ENCODE results near the gene SYNCRIP.
"Not testable (repeated sequence)": the region's sequence is repeated elsewhere in the genome, so short reads cannot be mapped to it uniquely, and the experiment has no call there.

SYNCRIP gene

DNA sequence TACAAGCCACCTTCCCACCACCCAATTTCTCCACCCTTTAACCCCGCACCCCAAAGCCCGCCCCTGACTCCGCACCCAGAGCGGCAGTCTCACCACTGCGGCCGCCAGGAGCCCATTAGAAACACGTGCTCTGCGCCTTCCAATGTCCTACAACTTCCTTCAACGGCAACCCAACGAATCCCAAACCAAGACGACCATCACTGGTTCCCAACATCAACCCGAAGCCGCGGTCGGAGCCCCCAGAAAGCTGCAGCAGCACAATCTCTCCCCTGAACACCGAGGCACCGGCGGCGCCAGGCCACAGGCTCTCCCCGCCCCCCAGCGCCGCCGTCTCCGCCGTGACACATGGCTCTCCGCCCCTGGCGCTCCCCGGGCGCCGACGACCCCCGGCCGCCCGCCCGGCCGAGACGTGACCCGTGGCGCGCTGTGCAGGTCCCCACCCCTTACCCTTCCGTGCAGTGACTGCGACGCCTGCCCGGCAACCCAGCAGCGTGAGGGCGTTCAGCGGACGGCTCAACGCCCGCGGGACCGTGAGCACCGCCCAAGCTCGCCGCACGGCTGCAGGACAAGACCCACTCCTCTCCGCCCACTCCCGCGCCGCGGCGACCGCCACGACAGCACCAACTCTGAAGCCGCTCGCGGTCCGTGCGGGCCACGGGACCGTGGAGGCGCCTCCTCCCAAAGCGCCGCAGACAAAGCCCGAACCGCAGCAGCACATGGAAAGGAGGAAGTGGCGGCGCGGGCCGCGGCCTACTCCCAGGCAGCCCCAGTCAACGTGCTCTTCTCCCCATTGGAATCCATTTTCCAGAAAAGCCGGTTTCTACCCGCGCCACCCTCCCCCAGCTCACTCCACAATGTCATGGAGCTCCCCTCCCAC lies 551 bp downstream of the SYNCRIP start:
- peak; percentile 46 to 55 for DNase-seq (ENCODE audit: low read depth in 2 of 2)
- TF ChIP-seq, protein P1, sequence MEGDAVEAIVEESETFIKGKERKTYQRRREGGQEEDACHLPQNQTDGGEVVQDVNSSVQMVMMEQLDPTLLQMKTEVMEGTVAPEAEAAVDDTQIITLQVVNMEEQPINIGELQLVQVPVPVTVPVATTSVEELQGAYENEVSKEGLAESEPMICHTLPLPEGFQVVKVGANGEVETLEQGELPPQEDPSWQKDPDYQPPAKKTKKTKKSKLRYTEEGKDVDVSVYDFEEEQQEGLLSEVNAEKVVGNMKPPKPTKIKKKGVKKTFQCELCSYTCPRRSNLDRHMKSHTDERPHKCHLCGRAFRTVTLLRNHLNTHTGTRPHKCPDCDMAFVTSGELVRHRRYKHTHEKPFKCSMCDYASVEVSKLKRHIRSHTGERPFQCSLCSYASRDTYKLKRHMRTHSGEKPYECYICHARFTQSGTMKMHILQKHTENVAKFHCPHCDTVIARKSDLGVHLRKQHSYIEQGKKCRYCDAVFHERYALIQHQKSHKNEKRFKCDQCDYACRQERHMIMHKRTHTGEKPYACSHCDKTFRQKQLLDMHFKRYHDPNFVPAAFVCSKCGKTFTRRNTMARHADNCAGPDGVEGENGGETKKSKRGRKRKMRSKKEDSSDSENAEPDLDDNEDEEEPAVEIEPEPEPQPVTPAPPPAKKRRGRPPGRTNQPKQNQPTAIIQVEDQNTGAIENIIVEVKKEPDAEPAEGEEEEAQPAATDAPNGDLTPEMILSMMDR (IDR thresholded peaks at IDR 0.05; ENCODE audit: low read depth, low read length), result no peak
- peak overlapping the region; percentile 99 to 100 for H3K4me3 ChIP-seq (replicated peaks in 1 of 2; ENCODE audit: low read depth in 2 of 2, low read length in 2 of 2)

DNA sequence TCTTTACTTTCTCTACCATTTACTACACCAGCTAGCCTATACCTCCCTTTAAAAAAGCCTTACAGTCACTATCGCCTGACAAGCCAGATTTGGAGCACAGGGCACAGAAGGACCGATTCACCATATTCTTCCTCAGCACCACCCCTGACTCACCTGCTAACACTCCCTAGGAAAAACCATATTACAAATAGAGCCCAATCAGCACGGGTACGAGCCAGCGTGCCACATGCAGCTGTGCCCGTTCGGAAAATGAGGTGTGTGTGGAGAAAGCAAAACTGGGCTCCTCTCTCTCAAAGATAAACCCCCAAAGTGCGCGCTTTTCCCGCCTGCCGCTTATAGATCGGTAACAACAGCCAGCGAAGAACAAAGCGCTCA lies 1.2 kb downstream of the SYNCRIP start:
- TF ChIP-seq, protein P1 (IDR thresholded peaks at IDR 0.05; ENCODE audit: low read depth, low read length), result no peak
- peak in 1 of 2 donors; percentile 31 for DNase-seq (ENCODE audit: low read depth in 2 of 2)
- peak overlapping the region; percentile 99 to 100 for H3K4me3 ChIP-seq (replicated peaks in 1 of 2; ENCODE audit: low read depth in 2 of 2, low read length in 2 of 2)

DNA sequence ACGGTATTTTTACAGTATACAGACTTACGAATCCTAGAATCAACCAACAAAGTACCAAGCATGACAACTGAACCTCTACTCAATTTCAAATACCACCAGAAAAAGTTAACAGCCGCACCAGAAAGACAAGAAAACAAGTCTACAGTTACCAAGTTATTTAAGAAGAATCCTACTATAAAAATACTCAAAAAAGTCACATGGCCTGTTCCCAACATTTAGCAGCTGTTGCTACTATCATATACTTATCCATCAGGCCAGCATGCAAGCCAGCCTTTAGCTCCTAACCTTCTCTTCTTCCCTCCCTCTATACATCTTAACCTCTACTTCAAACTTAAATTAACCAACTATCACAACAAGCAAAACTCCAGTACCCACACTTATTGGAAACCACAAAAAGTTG lies 1.9 kb downstream of the SYNCRIP start:
- TF ChIP-seq, protein P1 (IDR thresholded peaks at IDR 0.05; ENCODE audit: low read depth, low read length), result no peak
- peak overlapping the region; percentile 99 to 100 for H3K4me3 ChIP-seq (replicated peaks in 1 of 2; ENCODE audit: low read depth in 2 of 2, low read length in 2 of 2)
- peak in 1 of 2 donors; percentile 12 for DNase-seq (ENCODE audit: low read depth in 2 of 2)

DNA sequence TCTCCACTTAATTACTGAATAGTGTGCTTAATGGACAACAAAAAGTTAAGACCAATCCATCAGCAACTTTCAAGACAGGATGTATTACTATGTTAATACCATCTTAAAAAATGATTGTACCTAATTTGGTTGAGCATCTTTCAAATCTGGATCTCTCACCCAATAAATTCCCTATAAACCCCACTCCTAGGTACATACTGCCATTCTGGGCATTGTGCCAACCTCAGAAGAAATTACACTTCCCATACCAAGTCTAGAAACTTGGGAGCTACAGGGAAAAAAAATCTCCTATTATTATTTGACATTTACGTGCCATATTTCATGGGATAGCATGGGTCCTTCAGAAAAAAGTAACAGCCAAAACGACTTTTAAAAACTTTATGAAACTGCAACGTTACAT lies 5.1 kb downstream of the SYNCRIP start:
- H3K4me3 ChIP-seq (replicated peaks in 1 of 2; ENCODE audit: low read depth in 2 of 2, low read length in 2 of 2), result no peak overlapping the region
- no peak for DNase-seq (ENCODE audit: low read depth in 2 of 2)
- TF ChIP-seq, protein P1 (IDR thresholded peaks at IDR 0.05; ENCODE audit: low read depth, low read length), result no peak

DNA sequence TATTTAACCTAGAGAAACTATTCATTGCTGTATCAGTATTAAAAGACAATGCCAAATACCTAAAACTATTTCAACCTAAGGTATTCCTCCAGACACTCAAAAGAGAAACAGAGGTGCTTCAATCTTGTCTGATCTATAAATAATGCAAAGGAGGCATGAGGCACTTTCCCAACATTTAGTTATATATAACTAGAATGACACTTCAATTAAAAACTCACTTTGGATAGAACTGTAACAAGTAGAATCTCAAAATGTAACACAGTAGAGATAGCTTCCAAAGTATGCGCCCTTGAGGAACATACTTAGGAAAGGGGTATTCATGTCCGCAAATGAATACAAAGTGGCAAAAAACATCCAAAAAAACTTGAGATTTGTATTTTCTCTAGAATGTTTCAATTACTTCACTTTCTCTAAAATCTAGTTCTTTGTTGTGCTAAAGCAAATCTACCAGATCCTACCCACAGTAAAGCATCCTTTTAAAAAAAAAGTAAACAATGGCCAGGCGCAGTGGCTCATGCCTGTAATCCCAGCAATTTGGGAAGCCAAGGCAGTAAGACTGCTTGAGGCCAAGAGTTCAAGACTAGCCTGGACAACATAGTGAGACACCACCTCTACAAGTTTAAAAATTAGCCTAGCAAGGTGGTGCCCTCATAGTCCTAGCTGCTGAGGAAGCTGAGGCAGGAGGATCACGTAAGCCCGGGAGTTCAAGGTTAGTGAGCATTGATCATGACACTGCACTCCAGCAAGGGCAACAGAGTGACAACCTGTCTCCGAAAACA lies 10.3 kb downstream of the SYNCRIP start:
- H3K4me3 ChIP-seq (replicated peaks in 1 of 2; ENCODE audit: low read depth in 2 of 2, low read length in 2 of 2), result no peak overlapping the region
- DNase-seq (ENCODE audit: low read depth in 2 of 2), result no peak
- TF ChIP-seq, protein P1 (IDR thresholded peaks at IDR 0.05; ENCODE audit: low read depth, low read length), result no peak

DNA sequence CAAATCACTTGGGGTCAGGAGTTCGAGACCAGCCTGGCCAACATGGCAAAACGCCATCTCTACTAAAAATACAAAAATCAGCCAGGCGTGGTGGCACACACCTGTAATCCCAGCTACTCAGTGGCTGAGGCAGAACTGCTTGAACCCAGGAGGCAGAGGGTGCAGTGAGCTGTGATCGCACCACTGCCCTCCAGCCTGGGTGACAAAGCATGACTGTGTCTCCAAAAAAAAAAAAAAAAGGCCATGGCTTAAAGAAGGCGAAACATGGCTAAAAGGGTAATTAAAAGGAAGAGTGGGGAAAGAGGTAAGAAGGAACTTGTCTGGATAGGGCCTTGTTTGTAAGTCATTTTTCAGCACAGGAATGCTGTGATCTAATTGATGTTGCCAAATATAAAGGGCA lies 11.6 kb downstream of the SYNCRIP start:
- not testable (repeated sequence) for H3K4me3 ChIP-seq (replicated peaks in 1 of 2; ENCODE audit: low read depth in 2 of 2, low read length in 2 of 2); DNase-seq (ENCODE audit: low read depth in 2 of 2)

DNA sequence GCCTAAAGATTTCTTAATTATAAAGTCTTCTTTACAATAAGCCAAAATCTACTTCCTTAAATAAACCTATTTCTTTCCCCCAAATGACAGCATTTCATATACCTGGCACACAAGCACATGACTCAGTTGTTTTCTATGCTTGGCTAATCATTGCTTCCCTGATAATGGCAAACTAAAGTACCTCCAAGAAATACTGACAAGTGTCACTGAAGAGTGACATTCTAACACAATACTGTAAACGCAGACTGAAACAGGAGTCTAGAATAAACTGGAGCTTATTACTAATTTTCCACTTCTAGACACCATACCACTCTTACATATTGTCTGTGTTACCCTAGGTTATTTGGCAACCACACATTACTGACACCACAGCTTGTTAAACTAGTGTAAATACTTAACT lies 14.3 kb downstream of the SYNCRIP start:
- H3K4me3 ChIP-seq (replicated peaks in 1 of 2; ENCODE audit: low read depth in 2 of 2, low read length in 2 of 2), result no peak overlapping the region
- TF ChIP-seq, protein P1 (IDR thresholded peaks at IDR 0.05; ENCODE audit: low read depth, low read length), result no peak
- DNase-seq (ENCODE audit: low read depth in 2 of 2), result no peak

Data from cardiac fibroblast (primary cell).